H9 (cell line): ENCODE results near the gene PIGW. TPM values are rescaled to one million over a fixed set of nuclear protein-coding genes. Genes with fewer than 3 reads are reported as not detected.

Source experiments
- DNase-seq: peaks from one replicate; pipeline ENCODE4 v3.0.0-alpha.2; 2017
- H2AFZ ChIP-seq: one replicate; pipeline ENCODE4 v1.6.1; 2013; ENCODE audit warnings: mild to moderate bottlenecking, low read length, control low read depth, moderate library complexity
- H2AK5ac ChIP-seq: 2 replicates; pipeline ENCODE4 v1.6.1; 2013; ENCODE audit warnings: low read length, control low read depth, mixed read lengths; ENCODE audit not compliant: insufficient read length
- H2BK120ac ChIP-seq: one replicate; pipeline ENCODE4 v1.6.1; 2013; ENCODE audit warnings: low read depth, mild to moderate bottlenecking, low read length, control low read depth, inconsistent platforms; ENCODE audit not compliant: poor library complexity, severe bottlenecking
- H2BK12ac ChIP-seq: 2 replicates; pipeline ENCODE4 v1.6.1; 2013; ENCODE audit warnings: low read length, control low read depth, mixed read lengths, low read depth; ENCODE audit not compliant: insufficient read length
- H2BK15ac ChIP-seq: 2 replicates; pipeline ENCODE4 v1.6.1; 2013; ENCODE audit warnings: low read depth, low read length, control low read depth
- H2BK20ac ChIP-seq: one replicate; pipeline ENCODE4 v1.6.1; 2013; ENCODE audit warnings: low read depth, mild to moderate bottlenecking, low read length, control low read depth, inconsistent platforms; ENCODE audit not compliant: poor library complexity, severe bottlenecking
- H2BK5ac ChIP-seq: 2 replicates; pipeline ENCODE4 v1.6.1; 2013; ENCODE audit warnings: low read length, control low read depth, mixed read lengths; ENCODE audit not compliant: insufficient read length
- H3K14ac ChIP-seq: 2 replicates; pipeline ENCODE4 v1.6.1; 2013; ENCODE audit warnings: low read length, control low read depth; ENCODE audit not compliant: insufficient read depth
- H3K18ac ChIP-seq: 2 replicates; pipeline ENCODE4 v1.6.1; 2013; ENCODE audit warnings: low read depth, mild to moderate bottlenecking, mixed read lengths, low read length, control low read depth; ENCODE audit not compliant: insufficient read length
- H3K23ac ChIP-seq: 2 replicates; pipeline ENCODE4 v1.6.1; 2013; ENCODE audit warnings: low read length, control low read depth, mixed read lengths, low read depth; ENCODE audit not compliant: insufficient read length
- H3K23me2 ChIP-seq: 2 replicates; pipeline ENCODE4 v1.6.1; 2013; ENCODE audit warnings: low read depth, mild to moderate bottlenecking, mixed read lengths, low read length, control low read depth; ENCODE audit not compliant: insufficient read length, poor library complexity, severe bottlenecking
- H3K27ac ChIP-seq: 2 replicates; pipeline ENCODE4 v1.5.1; 2013; ENCODE audit warnings: low read length, control low read depth, mixed read lengths, low read depth; ENCODE audit not compliant: insufficient read length
- H3K27me3 ChIP-seq: 2 replicates; pipeline ENCODE4 v1.6.1; 2013; ENCODE audit warnings: low read length, control low read depth, inconsistent platforms; ENCODE audit not compliant: insufficient read depth
- H3K4ac ChIP-seq: 2 replicates; pipeline ENCODE4 v1.6.1; 2013; ENCODE audit warnings: low read depth, mild to moderate bottlenecking, control low read depth, inconsistent platforms, low read length, moderate library complexity
- H3K4me1 ChIP-seq: 2 replicates; pipeline ENCODE4 v1.6.1; 2013; ENCODE audit warnings: low read length, control low read depth, inconsistent platforms; ENCODE audit not compliant: insufficient read depth
- H3K4me2 ChIP-seq: 2 replicates; pipeline ENCODE4 v1.6.1; 2013; ENCODE audit warnings: low read length, control low read depth, mixed read lengths; ENCODE audit not compliant: insufficient read length, insufficient read depth
- H3K56ac ChIP-seq: 2 replicates; pipeline ENCODE4 v1.6.1; 2013; ENCODE audit warnings: low read depth, mild to moderate bottlenecking, mixed read lengths, low read length, control low read depth; ENCODE audit not compliant: insufficient read length
- H3K79me1 ChIP-seq: 2 replicates; pipeline ENCODE4 v1.6.1; 2013; ENCODE audit warnings: low read depth, mild to moderate bottlenecking, moderate library complexity, low read length, control low read depth, inconsistent platforms; ENCODE audit not compliant: insufficient read depth, poor library complexity, severe bottlenecking
- H3K79me2 ChIP-seq: 2 replicates; pipeline ENCODE4 v1.6.1; 2013; ENCODE audit warnings: low read length, control low read depth, inconsistent platforms; ENCODE audit not compliant: insufficient read depth
- H3K9ac ChIP-seq: 2 replicates; pipeline ENCODE4 v1.6.1; 2013; ENCODE audit warnings: low read length, control low read depth, mixed read lengths; ENCODE audit not compliant: insufficient read length; ENCODE audit errors: extremely low read depth
- H3K9me3 ChIP-seq: one replicate; pipeline ENCODE4 v1.6.1; 2013; ENCODE audit warnings: low read depth, low read length, inconsistent platforms; ENCODE audit not compliant: control insufficient read depth
- H3T11ph ChIP-seq: one replicate; pipeline ENCODE4 v1.6.1; 2013; ENCODE audit warnings: mild to moderate bottlenecking, low read length, control low read depth, inconsistent platforms
- H4K20me1 ChIP-seq: one replicate; pipeline ENCODE4 v1.6.1; 2013; ENCODE audit not compliant: control insufficient read depth, insufficient read length, insufficient read depth
- H4K5ac ChIP-seq: 2 replicates; pipeline ENCODE4 v1.6.1; 2013; ENCODE audit warnings: low read depth, mild to moderate bottlenecking, mixed read lengths, low read length, control low read depth; ENCODE audit not compliant: insufficient read length
- H4K8ac ChIP-seq: replicated peaks from 2 replicates; pipeline ENCODE4 v1.6.1; 2013; ENCODE audit warnings: low read length, control low read depth, mixed read lengths, low read depth; ENCODE audit not compliant: insufficient read length
- H4K91ac ChIP-seq: 2 replicates; pipeline ENCODE4 v1.6.1; 2013; ENCODE audit warnings: low read depth, mild to moderate bottlenecking, moderate library complexity, mixed read lengths, low read length, control low read depth; ENCODE audit not compliant: insufficient read length
- H3K27ac Mint-ChIP-seq, 3 experiments: 2 replicates in 2 of 3; 3 replicates in 1 of 3; pipeline ENCODE4 v1.8.0; 2020 to 2021; ENCODE audit warnings: mixed read lengths in 3 of 3, mild to moderate bottlenecking in 1 of 3, moderate library complexity in 1 of 3
- H3K27me3 Mint-ChIP-seq: 2 replicates; pipeline ENCODE4 v1.8.0; 2021; ENCODE audit warnings: low read depth, mild to moderate bottlenecking, moderate library complexity, mixed read lengths
- H3K36me3 Mint-ChIP-seq, 3 experiments: 2 replicates in 2 of 3; 3 replicates in 1 of 3; pipeline ENCODE4 v1.8.0; 2020 to 2021; ENCODE audit warnings: low read depth in 3 of 3, mixed read lengths in 3 of 3; ENCODE audit not compliant: insufficient read depth in 1 of 3
- H3K4me1 Mint-ChIP-seq, 2 experiments: 2 replicates each; pipeline ENCODE4 v1.8.0; 2020; ENCODE audit warnings: mixed read lengths in 2 of 2
- H3K4me3 Mint-ChIP-seq, 2 experiments: 2 replicates in 1 of 2; 3 replicates in 1 of 2; pipeline ENCODE4 v1.8.0; 2020 to 2021; ENCODE audit warnings: mild to moderate bottlenecking in 2 of 2, mixed read lengths in 2 of 2, moderate library complexity in 1 of 2
- H3K9me3 Mint-ChIP-seq, 2 experiments: 2 replicates in 1 of 2; 3 replicates in 1 of 2; pipeline ENCODE4 v1.8.0; 2020; ENCODE audit warnings: mild to moderate bottlenecking in 2 of 2, mixed read lengths in 2 of 2, moderate library complexity in 1 of 2
- WGBS: extraction: QIAGEN DNeasy Blood & Tissue Kit; methylation state at CpG from one replicate; pipeline ENCODE4 v1.1.7; 2013; ENCODE audit warnings: missing lambda C conversion rate, low lambda C conversion rate, mixed read lengths; ENCODE audit not compliant: insufficient read length; ENCODE audit errors: extremely low coverage; 5-methylcytosine and 5-hydroxymethylcytosine counted together
- total RNA-seq: library from RNA; stranded (reverse); gene quantifications from 2 replicates; pipeline ENCODE4 v1.2.1, GENCODE V29; 2021
- TF ChIP-seq, protein P1 (sequence below): fragments of 200-600 bp; sonication (generic); conservative IDR thresholded peaks from 3 replicates; pipeline ENCODE4 v1.8.0; 2021; ENCODE audit warnings: antibody characterized with exemption, mild to moderate bottlenecking

The PIGW gene
- total RNA-seq, 1 experiment from 2014 or later: 26.2 TPM

DNA sequence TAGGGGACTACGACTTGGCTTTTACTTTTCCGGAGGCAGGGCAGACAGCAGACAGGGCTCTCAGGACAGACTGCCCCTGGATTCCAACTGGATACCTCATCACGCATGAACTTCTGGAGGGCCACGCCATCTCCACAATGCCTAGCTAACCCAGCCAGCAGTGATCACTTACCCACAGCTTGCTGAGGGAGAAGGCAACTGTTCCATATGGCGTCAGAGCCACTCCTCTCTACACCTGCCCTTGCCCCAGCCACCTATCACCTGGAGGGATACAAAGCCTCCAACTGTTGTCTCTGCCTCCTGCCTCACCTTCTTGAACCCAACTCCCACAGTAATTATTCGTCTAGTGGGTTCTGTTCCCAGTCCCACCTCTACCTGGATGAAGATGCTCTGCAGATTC, 8.9 kb upstream of the PIGW start:
- H3K4me2 ChIP-seq: no peak overlapping the region
- H3K27ac ChIP-seq: no peak overlapping the region
- no peak overlapping the region for H3K14ac ChIP-seq
- no peak overlapping the region for H2BK120ac ChIP-seq
- H3K36me3 Mint-ChIP-seq: peaks cover 39 to 86% (median 68%) of the 10 kb centered on the region in 3 experiments; a peak in 6 of 7 replicates
- no peaks in the 10 kb centered on the region for H3K23me2 ChIP-seq
- no peak overlapping the region for H3K23ac ChIP-seq
- no peak overlapping the region for H3K18ac ChIP-seq
- no peak overlapping the region for H3K9ac ChIP-seq
- H2AFZ ChIP-seq: no peak overlapping the region
- no CpG with 5 or more reads among the region's 6 CpGs for WGBS
- no peak overlapping the region for H2BK12ac ChIP-seq
- H2BK5ac ChIP-seq: no peak overlapping the region
- no peak overlapping the region for H3K27ac Mint-ChIP-seq
- H4K5ac ChIP-seq: no peak overlapping the region
- H3K27me3 Mint-ChIP-seq: no peaks in the 10 kb centered on the region; the same call in 1 of the 2 replicates
- H3K79me1 ChIP-seq: no peaks in the 10 kb centered on the region
- no peak overlapping the region for H3K4ac ChIP-seq
- no peak overlapping the region for H2AK5ac ChIP-seq
- no peaks in the 10 kb centered on the region for H3K79me2 ChIP-seq
- H3K9me3 Mint-ChIP-seq: no peaks in the 10 kb centered on the region
- no peaks in the 10 kb centered on the region for H3K27me3 ChIP-seq
- no peak overlapping the region for H3K4me3 Mint-ChIP-seq
- H3K9me3 ChIP-seq: no peaks in the 10 kb centered on the region
- no peak overlapping the region for H4K8ac ChIP-seq
- no peak overlapping the region for H4K91ac ChIP-seq
- H3T11ph ChIP-seq: no peak overlapping the region
- TF ChIP-seq, protein P1, sequence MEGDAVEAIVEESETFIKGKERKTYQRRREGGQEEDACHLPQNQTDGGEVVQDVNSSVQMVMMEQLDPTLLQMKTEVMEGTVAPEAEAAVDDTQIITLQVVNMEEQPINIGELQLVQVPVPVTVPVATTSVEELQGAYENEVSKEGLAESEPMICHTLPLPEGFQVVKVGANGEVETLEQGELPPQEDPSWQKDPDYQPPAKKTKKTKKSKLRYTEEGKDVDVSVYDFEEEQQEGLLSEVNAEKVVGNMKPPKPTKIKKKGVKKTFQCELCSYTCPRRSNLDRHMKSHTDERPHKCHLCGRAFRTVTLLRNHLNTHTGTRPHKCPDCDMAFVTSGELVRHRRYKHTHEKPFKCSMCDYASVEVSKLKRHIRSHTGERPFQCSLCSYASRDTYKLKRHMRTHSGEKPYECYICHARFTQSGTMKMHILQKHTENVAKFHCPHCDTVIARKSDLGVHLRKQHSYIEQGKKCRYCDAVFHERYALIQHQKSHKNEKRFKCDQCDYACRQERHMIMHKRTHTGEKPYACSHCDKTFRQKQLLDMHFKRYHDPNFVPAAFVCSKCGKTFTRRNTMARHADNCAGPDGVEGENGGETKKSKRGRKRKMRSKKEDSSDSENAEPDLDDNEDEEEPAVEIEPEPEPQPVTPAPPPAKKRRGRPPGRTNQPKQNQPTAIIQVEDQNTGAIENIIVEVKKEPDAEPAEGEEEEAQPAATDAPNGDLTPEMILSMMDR: no peak
- H3K56ac ChIP-seq: no peak overlapping the region
- H2BK20ac ChIP-seq: no peak overlapping the region
- no peaks in the 10 kb centered on the region for H3K4me1 ChIP-seq
- no peak for DNase-seq
- H3K4me1 Mint-ChIP-seq: no peaks in the 10 kb centered on the region
- no peaks in the 10 kb centered on the region for H4K20me1 ChIP-seq
- no peak overlapping the region for H2BK15ac ChIP-seq
